Measurements from ENCODE around the gene ZNF366. TPM values are rescaled to one million over a fixed set of nuclear protein-coding genes. Genes with fewer than 3 reads are reported as not detected.

Gene ZNF366
- total and polyA plus RNA-seq, 9 donors, result 0.83 to 3.5 (median 1.6) TPM

DNA sequence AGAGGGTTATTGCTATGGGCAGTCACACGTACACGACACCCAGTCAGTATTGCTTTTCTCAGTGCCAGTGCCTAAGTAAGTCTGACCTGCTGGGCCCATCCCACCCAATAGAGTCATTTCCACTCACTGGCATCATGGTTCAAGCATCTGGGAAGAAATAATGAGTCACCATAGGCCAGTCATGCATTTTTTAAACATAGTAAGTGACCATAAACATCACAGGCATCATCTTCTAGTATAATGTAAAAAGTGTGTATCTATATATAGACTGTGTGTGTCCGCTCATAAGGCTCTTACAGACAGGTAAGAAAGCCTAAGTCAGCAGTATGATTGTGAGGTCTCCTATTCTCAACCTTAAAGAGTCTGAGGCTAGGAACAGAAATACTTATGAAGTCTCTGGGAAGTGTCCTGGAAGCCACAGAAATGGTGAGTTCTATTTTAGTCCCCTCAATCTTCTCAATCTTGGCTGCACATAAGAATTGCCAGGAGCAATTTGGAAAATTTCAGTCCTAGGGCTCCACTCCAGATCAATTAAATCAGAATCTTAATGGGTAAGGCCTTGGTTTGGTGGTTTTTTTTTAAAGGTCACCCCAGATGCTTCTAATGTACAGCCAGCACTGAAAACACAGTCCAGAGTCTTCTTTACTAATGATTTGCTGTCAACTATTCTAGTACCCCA lies 65.2 kb downstream of the ZNF366 start:
- TF ChIP-seq POLR2A (IDR thresholded peaks at IDR 0.05) (no peak), EP300 (IDR thresholded peaks at IDR 0.05) (no peak)
- TF ChIP-seq, protein P1, sequence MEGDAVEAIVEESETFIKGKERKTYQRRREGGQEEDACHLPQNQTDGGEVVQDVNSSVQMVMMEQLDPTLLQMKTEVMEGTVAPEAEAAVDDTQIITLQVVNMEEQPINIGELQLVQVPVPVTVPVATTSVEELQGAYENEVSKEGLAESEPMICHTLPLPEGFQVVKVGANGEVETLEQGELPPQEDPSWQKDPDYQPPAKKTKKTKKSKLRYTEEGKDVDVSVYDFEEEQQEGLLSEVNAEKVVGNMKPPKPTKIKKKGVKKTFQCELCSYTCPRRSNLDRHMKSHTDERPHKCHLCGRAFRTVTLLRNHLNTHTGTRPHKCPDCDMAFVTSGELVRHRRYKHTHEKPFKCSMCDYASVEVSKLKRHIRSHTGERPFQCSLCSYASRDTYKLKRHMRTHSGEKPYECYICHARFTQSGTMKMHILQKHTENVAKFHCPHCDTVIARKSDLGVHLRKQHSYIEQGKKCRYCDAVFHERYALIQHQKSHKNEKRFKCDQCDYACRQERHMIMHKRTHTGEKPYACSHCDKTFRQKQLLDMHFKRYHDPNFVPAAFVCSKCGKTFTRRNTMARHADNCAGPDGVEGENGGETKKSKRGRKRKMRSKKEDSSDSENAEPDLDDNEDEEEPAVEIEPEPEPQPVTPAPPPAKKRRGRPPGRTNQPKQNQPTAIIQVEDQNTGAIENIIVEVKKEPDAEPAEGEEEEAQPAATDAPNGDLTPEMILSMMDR (IDR thresholded peaks at IDR 0.05), result no peak
- no peaks in the 10 kb centered on the region for H3K36me3 ChIP-seq
- no peak for DNase-seq
- H3K9me3 ChIP-seq, result no peaks in the 10 kb centered on the region
- no peak overlapping the region for H3K27ac ChIP-seq
- WGBS, 3 donors, result 95 to 96% (median 95%) methylated on average over 3 of the region's 3 CpGs
- intact Hi-C loops (cut with DNase I), result no loop called here
- no peak overlapping the region for H3K4me3 ChIP-seq
- H3K27me3 ChIP-seq, result no peaks in the 10 kb centered on the region
- peaks cover 9% of the 10 kb centered on the region for H3K4me1 ChIP-seq (ENCODE audit: insufficient read depth)

DNA sequence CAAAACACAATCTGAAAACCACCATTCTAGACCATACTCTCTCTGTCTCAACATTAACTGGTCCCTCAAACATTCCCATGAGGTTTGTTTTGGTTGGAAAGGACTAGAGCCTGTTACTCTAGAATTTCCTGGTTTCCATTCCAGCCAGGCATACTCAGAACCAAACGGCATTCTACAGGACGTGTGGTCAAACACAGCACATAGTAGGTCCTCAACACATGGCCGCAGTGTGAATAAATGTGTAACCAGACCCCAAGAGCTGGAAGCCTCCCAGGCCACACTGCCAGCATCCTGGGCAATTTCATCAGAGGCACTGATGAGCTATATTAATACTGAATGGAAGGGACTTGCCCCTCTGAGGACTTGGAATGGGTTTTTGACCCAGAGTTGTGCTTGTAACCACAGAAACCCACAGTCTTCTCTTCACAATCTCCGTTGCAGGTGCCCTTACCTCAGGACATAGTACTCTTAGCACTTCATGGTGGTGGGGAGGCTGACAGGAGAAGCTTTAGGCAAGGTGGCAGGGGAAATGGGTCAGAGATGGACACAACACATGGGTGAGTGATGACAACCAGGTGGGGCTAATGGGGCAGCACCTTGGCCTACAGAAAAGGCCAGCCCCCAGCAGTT lies 66.0 kb downstream of the ZNF366 start:
- Histone ChIP-seq H3K9me3 (no peaks in the 10 kb centered on the region), H3K4me3 (no peak overlapping the region), H3K36me3 (no peaks in the 10 kb centered on the region), H3K27me3 (no peaks in the 10 kb centered on the region), H3K27ac (no peak overlapping the region), H3K4me1 (ENCODE audit: insufficient read depth) (peaks cover 6% of the 10 kb centered on the region)
- 75 to 88% (median 78%) methylated on average over 4 of the region's 4 CpGs for WGBS, 3 donors
- intact Hi-C loops (cut with DNase I), result no loop called here
- TF ChIP-seq EP300 (IDR thresholded peaks at IDR 0.05), result no peak
- TF ChIP-seq, protein P1 (IDR thresholded peaks at IDR 0.05), result no peak
- no peak for TF ChIP-seq POLR2A (IDR thresholded peaks at IDR 0.05)
- no peak for DNase-seq

DNA sequence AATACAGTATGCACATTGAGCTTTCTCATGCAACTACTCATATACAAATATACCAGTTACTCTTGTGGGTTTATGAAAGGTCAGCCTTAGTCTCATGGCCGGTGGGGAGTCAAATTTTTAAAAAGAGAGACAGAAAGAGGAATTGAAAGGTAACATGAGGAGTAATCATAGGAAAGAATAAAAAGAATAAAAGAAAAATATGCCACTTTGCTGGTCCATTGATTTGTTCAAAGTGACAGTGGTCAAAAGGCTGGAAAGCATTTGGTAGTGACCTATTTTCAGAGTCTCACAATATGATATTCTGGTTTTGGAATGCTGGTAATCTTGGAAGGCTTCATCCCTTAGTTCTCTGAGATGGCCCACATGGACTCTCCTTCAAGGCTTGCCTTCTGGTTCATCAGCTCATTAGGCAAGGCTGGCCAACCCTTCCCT lies 67.0 kb downstream of the ZNF366 start:
- TF ChIP-seq POLR2A (IDR thresholded peaks at IDR 0.05) (no peak), EP300 (IDR thresholded peaks at IDR 0.05) (no peak)
- TF ChIP-seq, protein P1 (IDR thresholded peaks at IDR 0.05), result no peak
- Histone ChIP-seq H3K36me3 (no peaks in the 10 kb centered on the region), H3K9me3 (no peaks in the 10 kb centered on the region), H3K4me1 (ENCODE audit: insufficient read depth) (peaks cover 3% of the 10 kb centered on the region), H3K27ac (no peak overlapping the region), H3K27me3 (no peaks in the 10 kb centered on the region), H3K4me3 (no peak overlapping the region)
- intact Hi-C loops (cut with DNase I), result no loop called here
- no peak for DNase-seq
- WGBS, 3 donors, result 27 to 42% (median 41%) methylated on average over 1 of the region's 1 CpG

DNA sequence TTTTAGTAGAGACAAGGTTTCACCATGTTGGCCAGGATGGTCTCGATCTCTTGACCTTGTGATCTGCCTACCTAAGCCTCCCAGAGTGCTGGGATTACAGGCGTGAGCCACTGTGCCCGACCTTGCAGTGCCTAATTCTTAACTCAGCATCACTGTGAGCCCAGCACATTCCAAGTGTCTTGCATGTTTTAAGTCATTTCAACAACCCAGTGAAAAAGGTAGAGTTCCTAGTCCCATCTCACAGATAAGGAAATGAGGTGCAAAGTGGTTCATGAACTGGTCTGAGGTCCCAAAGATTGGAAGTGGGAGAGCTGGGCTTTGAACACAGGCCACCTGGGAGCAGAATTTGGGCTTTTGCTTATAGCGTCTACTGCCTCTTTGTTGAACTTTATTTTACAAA lies 68.0 kb downstream of the ZNF366 start:
- DNase-seq, result no peak
- Histone ChIP-seq H3K4me1 (ENCODE audit: insufficient read depth) (peaks cover 3% of the 10 kb centered on the region), H3K9me3 (no peaks in the 10 kb centered on the region), H3K27ac (no peak overlapping the region), H3K36me3 (no peaks in the 10 kb centered on the region), H3K27me3 (no peaks in the 10 kb centered on the region), H3K4me3 (no peak overlapping the region)
- WGBS, 3 donors, result 74 to 78% (median 77%) methylated on average over 4 of the region's 4 CpGs
- intact Hi-C loops (cut with DNase I), result no loop called here
- TF ChIP-seq, protein P1 (IDR thresholded peaks at IDR 0.05), result no peak
- TF ChIP-seq EP300 (IDR thresholded peaks at IDR 0.05) (no peak), POLR2A (IDR thresholded peaks at IDR 0.05) (no peak)

Measured in ovary (tissue), 9 donors.